Osteocyte (in vitro differentiated cells): ENCODE results near the gene LEP. TPM values are rescaled to one million over a fixed set of nuclear protein-coding genes. Genes with fewer than 3 reads are reported as not detected.

Source experiments
- DNase-seq: peaks from one replicate; pipeline ENCODE4 v3.0.0; 2021; ENCODE audit warnings: mixed read lengths; ENCODE audit not compliant: unreplicated experiment; ENCODE audit errors: extremely low spot score
- H3K27ac Mint-ChIP-seq: one replicate; pipeline ENCODE4 v1.8.0; 2021; ENCODE audit warnings: mild to moderate bottlenecking, mixed read lengths; ENCODE audit not compliant: unreplicated experiment
- H3K27me3 Mint-ChIP-seq: one replicate; pipeline ENCODE4 v1.8.0; 2021; ENCODE audit warnings: mixed read lengths; ENCODE audit not compliant: unreplicated experiment
- H3K36me3 Mint-ChIP-seq: one replicate; pipeline ENCODE4 v1.8.0; 2021; ENCODE audit warnings: mixed read lengths; ENCODE audit not compliant: unreplicated experiment
- H3K4me1 Mint-ChIP-seq: one replicate; pipeline ENCODE4 v1.8.0; 2021; ENCODE audit warnings: mixed read lengths; ENCODE audit not compliant: unreplicated experiment
- H3K4me3 Mint-ChIP-seq: one replicate; pipeline ENCODE4 v1.8.0; 2021; ENCODE audit warnings: mild to moderate bottlenecking, moderate library complexity, mixed read lengths; ENCODE audit not compliant: unreplicated experiment
- H3K9me3 Mint-ChIP-seq: one replicate; pipeline ENCODE4 v1.8.0; 2021; ENCODE audit warnings: mixed read lengths; ENCODE audit not compliant: unreplicated experiment
- long read RNA-seq: library from polyadenylated mRNA; unstranded; transcript quantifications from one replicate; pipeline ENCODE4 v2.0.0, GENCODE V29; 2021
- total RNA-seq: library from RNA; stranded (reverse); gene quantifications from 2 replicates; pipeline ENCODE4 v1.2.1, GENCODE V29; 2021
- TF ChIP-seq, protein P1 (sequence below): fragments of 200-600 bp; sonication (generic); IDR thresholded peaks from 2 replicates; pipeline ENCODE4 v1.5.0; 2021; ENCODE audit warnings: antibody characterized with exemption, mild to moderate bottlenecking, moderate library complexity

LEP gene
- not detected in 2 replicates for total RNA-seq
- long read RNA-seq: 0 reads

DNA sequence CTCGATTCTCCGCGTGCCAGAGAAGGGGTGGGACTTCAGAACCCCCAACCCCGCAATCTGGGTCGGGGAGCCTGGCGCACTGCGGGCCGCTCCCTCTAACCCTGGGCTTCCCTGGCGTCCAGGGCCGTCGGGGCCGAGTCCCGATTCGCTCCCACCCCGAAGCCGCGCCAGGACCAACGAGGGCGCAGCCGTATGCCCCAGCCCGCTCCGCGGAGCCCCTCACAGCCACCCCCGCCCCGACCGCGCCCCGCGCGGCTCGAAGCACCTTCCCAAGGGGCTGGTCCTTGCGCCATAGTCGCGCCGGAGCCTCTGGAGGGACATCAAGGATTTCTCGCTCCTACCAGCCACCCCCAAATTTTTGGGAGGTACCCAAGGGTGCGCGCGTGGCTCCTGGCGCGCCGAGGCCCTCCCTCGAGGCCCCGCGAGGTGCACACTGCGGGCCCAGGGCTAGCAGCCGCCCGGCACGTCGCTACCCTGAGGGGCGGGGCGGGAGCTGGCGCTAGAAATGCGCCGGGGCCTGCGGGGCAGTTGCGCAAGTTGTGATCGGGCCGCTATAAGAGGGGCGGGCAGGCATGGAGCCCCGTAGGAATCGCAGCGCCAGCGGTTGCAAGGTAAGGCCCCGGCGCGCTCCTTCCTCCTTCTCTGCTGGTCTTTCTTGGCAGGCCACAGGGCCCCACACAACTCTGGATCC is at the start of gene LEP:
LEP (plus strand) TSS at position 583 of the 691 bp plus-strand sequence. CDS start 10,741 bp downstream, outside the sequence.
- Mint-ChIP-seq H3K27me3 (peaks cover 15% of the 10 kb centered on the region), H3K27ac (no peak within 1 kb of the TSS), H3K36me3 (peaks cover 2% of the 10 kb centered on the region), H3K4me1 (no peaks in the 10 kb centered on the region), H3K4me3 (no peak within 1 kb of the TSS), H3K9me3 (peaks cover 12% of the 10 kb centered on the region)
- no peak for DNase-seq
- TF ChIP-seq, protein P1, sequence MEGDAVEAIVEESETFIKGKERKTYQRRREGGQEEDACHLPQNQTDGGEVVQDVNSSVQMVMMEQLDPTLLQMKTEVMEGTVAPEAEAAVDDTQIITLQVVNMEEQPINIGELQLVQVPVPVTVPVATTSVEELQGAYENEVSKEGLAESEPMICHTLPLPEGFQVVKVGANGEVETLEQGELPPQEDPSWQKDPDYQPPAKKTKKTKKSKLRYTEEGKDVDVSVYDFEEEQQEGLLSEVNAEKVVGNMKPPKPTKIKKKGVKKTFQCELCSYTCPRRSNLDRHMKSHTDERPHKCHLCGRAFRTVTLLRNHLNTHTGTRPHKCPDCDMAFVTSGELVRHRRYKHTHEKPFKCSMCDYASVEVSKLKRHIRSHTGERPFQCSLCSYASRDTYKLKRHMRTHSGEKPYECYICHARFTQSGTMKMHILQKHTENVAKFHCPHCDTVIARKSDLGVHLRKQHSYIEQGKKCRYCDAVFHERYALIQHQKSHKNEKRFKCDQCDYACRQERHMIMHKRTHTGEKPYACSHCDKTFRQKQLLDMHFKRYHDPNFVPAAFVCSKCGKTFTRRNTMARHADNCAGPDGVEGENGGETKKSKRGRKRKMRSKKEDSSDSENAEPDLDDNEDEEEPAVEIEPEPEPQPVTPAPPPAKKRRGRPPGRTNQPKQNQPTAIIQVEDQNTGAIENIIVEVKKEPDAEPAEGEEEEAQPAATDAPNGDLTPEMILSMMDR: no peak

DNA sequence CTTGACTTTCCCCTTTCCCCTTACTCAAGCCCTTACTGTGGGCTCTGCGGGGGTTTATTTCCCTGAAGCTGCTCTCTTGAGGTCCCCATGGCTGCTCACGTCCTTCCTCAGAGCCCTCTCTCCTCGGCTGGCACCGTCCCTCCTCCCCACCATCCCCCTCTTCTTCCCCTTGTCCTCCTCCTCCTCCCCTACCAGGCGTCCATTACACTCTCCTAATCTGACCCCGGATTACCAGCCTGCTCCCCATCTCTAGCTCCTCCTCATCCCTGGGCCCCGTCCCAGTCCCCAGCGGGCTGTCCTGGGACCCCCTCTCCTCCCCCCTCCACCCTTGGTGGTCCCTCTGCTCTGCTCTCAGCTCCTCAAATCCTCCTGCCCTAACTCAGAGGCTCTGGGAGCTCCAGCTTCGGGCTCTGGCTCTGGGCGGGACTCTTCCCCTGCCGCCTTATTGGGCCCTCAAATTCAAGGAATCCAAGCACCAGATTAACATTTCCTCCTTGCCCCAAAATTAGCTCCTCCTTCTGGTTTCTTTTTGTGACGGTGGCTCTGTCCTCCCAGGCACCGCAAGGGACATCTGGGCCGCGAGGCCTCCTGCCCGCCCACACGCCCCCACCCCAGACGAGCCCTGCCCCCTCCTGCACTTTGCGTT is 48.5 kb upstream of the LEP start:
- H3K4me3 Mint-ChIP-seq: no peak overlapping the region
- H3K36me3 Mint-ChIP-seq: no peaks in the 10 kb centered on the region
- TF ChIP-seq, protein P1: no peak
- DNase-seq: no peak
- H3K27me3 Mint-ChIP-seq: peaks cover 45% of the 10 kb centered on the region
- H3K4me1 Mint-ChIP-seq: no peaks in the 10 kb centered on the region
- peaks cover 24% of the 10 kb centered on the region for H3K9me3 Mint-ChIP-seq
- H3K27ac Mint-ChIP-seq: no peak overlapping the region

- no peak overlapping the region for H3K27ac Mint-ChIP-seq
- no peak for DNase-seq
- no peak overlapping the region for H3K4me3 Mint-ChIP-seq
- peaks cover 24% of the 10 kb centered on the region for H3K9me3 Mint-ChIP-seq
- H3K4me1 Mint-ChIP-seq: no peaks in the 10 kb centered on the region
- TF ChIP-seq, protein P1: no peak
- peaks cover 44% of the 10 kb centered on the region for H3K27me3 Mint-ChIP-seq
- no peaks in the 10 kb centered on the region for H3K36me3 Mint-ChIP-seq
Observed at GRCh38 chr7:128194533-128195282, 46.4 kb upstream of the LEP start.

DNA sequence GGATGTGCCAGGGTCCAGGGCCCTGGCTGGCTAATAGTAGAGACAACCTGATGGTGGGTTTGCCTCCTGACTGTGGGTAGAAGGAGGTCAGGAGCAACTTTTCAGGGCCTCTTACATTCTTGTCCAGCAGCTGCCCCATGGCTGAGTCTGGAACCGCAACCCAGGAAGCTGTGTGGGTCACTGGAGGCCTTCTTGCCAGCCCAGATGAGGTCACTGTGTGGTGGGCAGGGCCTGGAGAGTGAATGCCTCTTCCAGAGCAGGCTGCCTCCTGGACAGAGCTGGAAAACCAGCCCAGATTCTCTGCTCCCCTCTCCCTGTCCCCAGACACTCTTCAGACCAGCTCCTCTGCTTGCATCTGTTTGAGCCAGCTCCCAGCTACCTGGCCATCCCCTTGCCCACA is 43.5 kb upstream of the LEP start:
- Mint-ChIP-seq H3K4me3 (no peak overlapping the region), H3K9me3 (peaks cover 24% of the 10 kb centered on the region), H3K36me3 (no peaks in the 10 kb centered on the region), H3K27ac (no peak overlapping the region), H3K4me1 (peaks cover 10% of the 10 kb centered on the region), H3K27me3 (peaks cover 46% of the 10 kb centered on the region)
- no peak for DNase-seq
- TF ChIP-seq, protein P1: no peak
